Small intestine (tissue), 7 donors: ENCODE data around the gene TEAD1. TPM values are rescaled to one million over a fixed set of nuclear protein-coding genes. Genes with fewer than 3 reads are reported as not detected.

ENCODE experiments used
- DNase-seq, 2 donors: peaks; one replicate each; pipeline versions ENCODE4 v3.0.0 to v3.0.0-alpha.2; 2013
- FAIRE-seq: peaks from 2 replicates; lab custom pipeline; 2012; peaks lifted over from hg19 to GRCh38; lab: Jason Lieb, UNC
- H3K27ac ChIP-seq, 3 donors: one replicate each; pipeline ENCODE4 v1.5.1; 2013; ENCODE audit warnings: low read length in 2 of 3, mild to moderate bottlenecking in 2 of 3, control low read depth in 1 of 3, inconsistent platforms in 1 of 3, low read depth in 1 of 3, moderate library complexity in 1 of 3
- H3K27me3 ChIP-seq, 3 donors: one replicate each; pipeline ENCODE4 v1.6.1; 2013; ENCODE audit warnings: low read length in 3 of 3, inconsistent platforms in 1 of 3; ENCODE audit not compliant: control insufficient read depth in 3 of 3, insufficient read depth in 3 of 3
- H3K36me3 ChIP-seq, 3 donors: one replicate each; pipeline ENCODE4 v1.6.1; 2013; ENCODE audit warnings: low read length in 3 of 3, inconsistent platforms in 1 of 3, low read depth in 1 of 3, mild to moderate bottlenecking in 1 of 3, moderate library complexity in 1 of 3; ENCODE audit not compliant: control insufficient read depth in 3 of 3, insufficient read depth in 2 of 3
- H3K4me1 ChIP-seq, 3 donors: one replicate each; pipeline ENCODE4 v1.6.1; 2013; ENCODE audit warnings: low read length in 2 of 3, inconsistent platforms in 1 of 3, low read depth in 1 of 3, mild to moderate bottlenecking in 1 of 3, moderate library complexity in 1 of 3; ENCODE audit not compliant: control insufficient read depth in 3 of 3, insufficient read depth in 2 of 3
- H3K4me3 ChIP-seq, 3 donors: one replicate each; pipeline ENCODE4 v1.5.1; 2013; ENCODE audit warnings: low read length in 3 of 3, control low read depth in 1 of 3, inconsistent platforms in 1 of 3, low read depth in 1 of 3, mild to moderate bottlenecking in 1 of 3, moderate library complexity in 1 of 3
- H3K9me3 ChIP-seq, 2 donors: one replicate each; pipeline ENCODE4 v1.6.1; 2013; ENCODE audit warnings: low read depth in 1 of 2, low read length in 1 of 2; ENCODE audit not compliant: control insufficient read depth in 2 of 2, insufficient read depth in 1 of 2
- WGBS, 3 donors: extraction: QIAGEN DNeasy Blood & Tissue Kit; methylation state at CpG; one replicate each; pipeline ENCODE4 v1.1.7; 2013; 5-methylcytosine and 5-hydroxymethylcytosine counted together
- polyA plus RNA-seq, 4 donors: library from polyadenylated mRNA; stranded (reverse) in 3 of 4; unstranded in 1 of 4; fragments of 200-250 nt in 3 of 4; fragments of 120-200 nt in 1 of 4; gene quantifications; one replicate each; pipeline versions ENCODE4 v1.2.1 to v1.2.3, GENCODE V29; 2013
- donor health status: healthy with polysubstance abuse.
- donor health status: control.
- donor health status: control.
- donor health status: Bipolar disorder and iron deficiency.
- donor health status: healthy.

Gene TEAD1
- polyA plus RNA-seq, 4 donors, result 3.2 to 29.3 (median 7.6) TPM

DNA sequence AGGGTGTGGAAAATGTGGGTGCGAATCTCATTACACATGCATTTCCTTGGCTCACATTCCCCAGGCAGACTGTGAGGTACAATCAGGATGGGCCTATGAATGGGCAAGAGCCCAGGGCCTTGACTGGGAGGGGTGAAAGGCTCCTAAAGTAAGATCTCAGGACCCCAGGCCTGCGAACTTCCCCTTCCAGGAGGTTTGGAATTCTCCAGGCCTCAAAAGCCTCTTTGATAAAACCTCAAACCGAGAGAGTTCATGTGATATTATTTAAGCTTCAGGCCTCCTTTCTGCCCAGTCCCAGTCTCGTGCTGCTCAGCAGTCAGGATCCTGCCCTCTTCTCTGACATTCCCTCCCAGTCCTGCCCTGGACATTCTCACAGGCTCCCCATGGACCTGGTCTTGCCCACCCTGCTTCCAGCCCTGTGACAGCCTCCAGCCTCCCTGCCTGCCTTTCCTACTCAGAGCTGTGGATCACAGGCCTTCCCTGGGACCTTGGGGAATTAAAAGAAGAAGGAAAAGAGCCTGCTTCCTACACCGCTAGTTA, 37.3 kb upstream of the TEAD1 start:
- FAIRE-seq, result no peak
- no peak for DNase-seq
- H3K27me3 ChIP-seq, result no peaks in the 10 kb centered on the region
- no peaks in the 10 kb centered on the region for H3K36me3 ChIP-seq
- 71 to 89% (median 87%) methylated on average over 5 of the region's 5 CpGs for WGBS, 3 donors
- no peaks in the 10 kb centered on the region for H3K4me1 ChIP-seq
- no peak overlapping the region for H3K4me3 ChIP-seq
- no peak overlapping the region for H3K27ac ChIP-seq
- H3K9me3 ChIP-seq, result no peaks in the 10 kb centered on the region

DNA sequence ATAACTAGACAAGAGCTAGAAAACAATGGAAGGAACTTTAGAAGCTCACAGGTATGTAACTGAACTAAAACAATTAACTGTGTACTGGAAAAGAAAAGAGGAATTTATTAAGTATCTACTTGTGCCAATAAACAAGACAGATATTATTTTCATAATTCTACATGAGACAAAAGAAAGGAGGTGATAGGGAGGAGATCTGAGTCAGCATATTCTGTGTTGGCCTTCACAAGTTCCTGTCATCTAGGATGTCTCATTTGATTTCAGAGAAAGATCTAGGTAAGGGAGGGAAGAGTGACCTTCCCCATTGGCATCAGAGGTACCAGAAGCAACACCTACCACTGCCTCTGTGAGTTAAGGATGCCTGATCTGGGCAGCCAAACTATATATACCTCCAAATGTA, 34.8 kb upstream of the TEAD1 start:
- no peaks in the 10 kb centered on the region for H3K4me1 ChIP-seq
- H3K27me3 ChIP-seq, result no peaks in the 10 kb centered on the region
- H3K27ac ChIP-seq, result no peak overlapping the region
- no peak for FAIRE-seq
- H3K9me3 ChIP-seq, result no peaks in the 10 kb centered on the region
- no peak for DNase-seq
- H3K4me3 ChIP-seq, result no peak overlapping the region
- no peaks in the 10 kb centered on the region for H3K36me3 ChIP-seq

DNA sequence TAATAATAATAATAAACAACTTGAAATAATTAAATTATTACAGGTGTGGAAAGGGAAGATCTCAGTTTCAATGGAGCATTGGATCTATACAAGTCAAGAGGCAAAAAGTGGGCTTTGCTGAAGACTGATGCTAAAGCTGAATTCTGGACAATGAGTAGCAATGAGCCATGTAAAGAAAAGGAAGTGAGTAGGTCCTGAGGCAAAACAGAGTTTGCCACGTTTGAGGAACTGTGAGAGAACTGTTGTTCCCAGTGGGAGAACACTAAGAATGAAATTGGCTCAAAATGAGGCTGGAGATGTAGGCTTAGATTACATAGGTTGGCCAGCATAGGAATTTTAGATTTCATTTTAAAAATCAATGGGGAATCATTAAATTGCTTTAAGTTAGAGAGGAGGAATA, 33.9 kb upstream of the TEAD1 start:
- H3K4me1 ChIP-seq, result no peaks in the 10 kb centered on the region
- no peak for FAIRE-seq
- WGBS, 3 donors, result 0 to 52% (median 34%) methylated on average over 1 of the region's 1 CpG
- no peak overlapping the region for H3K27ac ChIP-seq
- H3K36me3 ChIP-seq, result no peaks in the 10 kb centered on the region
- H3K27me3 ChIP-seq, result no peaks in the 10 kb centered on the region
- no peak overlapping the region for H3K4me3 ChIP-seq
- no peak for DNase-seq
- no peaks in the 10 kb centered on the region for H3K9me3 ChIP-seq

DNA sequence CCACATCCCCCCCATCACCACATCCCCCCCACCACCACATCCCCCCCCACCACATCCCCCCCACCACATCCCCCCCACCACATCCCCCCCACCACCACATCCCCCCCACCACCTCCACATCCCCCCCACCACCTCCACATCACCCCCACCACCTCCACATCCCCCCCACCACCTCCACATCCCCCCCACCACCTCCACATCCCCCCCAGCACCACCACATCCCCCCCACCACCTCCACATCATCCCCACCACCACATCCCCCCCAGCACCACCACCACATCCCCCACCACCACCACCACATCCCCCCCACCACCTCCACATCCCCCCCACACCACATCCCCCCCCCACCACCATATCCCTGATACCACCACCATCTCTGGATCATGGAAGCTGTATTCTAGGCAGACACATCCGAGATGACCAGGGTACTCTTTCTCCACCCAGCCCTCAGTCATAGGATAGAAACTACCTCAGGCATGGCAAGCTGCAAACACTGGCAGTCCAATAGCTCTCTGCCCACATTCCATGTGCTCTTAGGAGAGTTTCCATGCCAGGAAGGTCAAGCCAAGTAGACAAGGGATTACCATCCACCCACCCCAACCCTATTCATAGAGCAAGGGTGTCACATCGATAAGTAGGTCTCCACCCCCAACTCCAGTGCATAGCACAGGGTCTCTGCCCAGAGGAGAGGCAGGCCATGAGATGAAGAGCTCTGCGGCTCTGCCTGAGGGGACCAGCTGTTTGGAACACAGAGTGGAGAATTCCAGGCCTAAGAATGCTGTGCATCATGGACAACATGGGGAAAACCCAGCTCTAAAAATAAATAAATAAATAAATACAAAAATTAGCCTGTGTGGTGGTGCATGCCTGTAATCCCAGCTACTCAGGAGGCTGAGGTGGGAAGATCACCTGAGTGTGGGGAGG, 33.0 kb upstream of the TEAD1 start:
- H3K27ac ChIP-seq, result no peak overlapping the region
- H3K4me1 ChIP-seq, result no peaks in the 10 kb centered on the region
- 87 to 92% (median 92%) methylated on average over 3 of the region's 3 CpGs for WGBS, 3 donors
- no peaks in the 10 kb centered on the region for H3K9me3 ChIP-seq
- H3K27me3 ChIP-seq, result no peaks in the 10 kb centered on the region
- FAIRE-seq, result no peak
- no peak overlapping the region for H3K4me3 ChIP-seq
- no peaks in the 10 kb centered on the region for H3K36me3 ChIP-seq
- no peak for DNase-seq

DNA sequence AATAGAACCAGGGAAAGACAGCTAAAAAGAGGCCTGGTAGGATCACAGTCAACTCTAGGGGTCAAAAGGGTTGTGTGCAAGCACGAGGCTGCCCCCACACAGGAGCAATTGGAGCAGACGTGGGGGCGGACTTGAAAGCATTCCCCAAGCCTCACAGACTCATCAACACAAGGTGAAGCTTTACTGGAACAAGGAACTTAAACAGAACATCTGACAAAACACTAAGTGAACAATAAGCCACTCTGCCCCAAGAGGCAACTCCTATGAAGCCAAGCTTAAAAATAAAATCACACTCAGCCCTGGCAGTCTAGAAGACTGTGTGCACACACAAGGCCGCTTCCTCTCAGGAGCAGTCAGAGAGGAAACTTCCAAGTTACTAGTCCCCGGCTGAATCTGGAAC, 32.2 kb upstream of the TEAD1 start:
- Histone ChIP-seq H3K4me1 (no peaks in the 10 kb centered on the region), H3K9me3 (no peaks in the 10 kb centered on the region), H3K27ac (no peak overlapping the region), H3K4me3 (no peak overlapping the region), H3K36me3 (no peaks in the 10 kb centered on the region), H3K27me3 (no peaks in the 10 kb centered on the region)
- FAIRE-seq (no peak), DNase-seq (no peak)
- WGBS, 3 donors, result 62 to 72% (median 70%) methylated on average over 5 of the region's 5 CpGs

DNA sequence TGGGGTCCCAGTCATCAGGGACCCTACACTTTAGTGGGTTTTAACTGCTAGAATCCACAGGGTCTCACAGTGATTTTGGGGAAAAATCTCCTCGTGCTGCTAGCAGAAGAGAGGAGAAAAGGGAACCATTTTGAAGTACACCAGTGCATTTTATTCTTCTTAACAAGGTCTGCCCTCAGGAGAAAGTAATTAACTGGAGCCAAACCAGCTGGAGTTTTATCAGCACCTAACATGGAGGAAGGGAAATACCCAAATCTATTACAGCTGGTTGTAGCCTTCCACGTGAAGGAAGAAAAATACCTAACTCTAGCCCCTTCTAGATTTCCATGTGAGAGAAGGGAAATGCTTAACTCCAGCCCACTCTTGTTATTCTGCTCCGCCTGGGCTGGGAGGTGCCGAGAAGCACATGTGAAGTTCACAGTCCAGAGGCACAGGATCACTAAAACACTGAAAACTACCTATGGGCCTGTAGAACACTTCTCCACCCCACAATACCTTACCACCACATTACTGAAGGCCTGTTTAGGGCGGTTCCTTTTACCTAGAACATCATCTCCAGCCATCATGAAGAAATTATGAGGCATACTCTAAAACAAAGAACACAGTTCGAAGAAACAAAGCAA, 31.3 kb upstream of the TEAD1 start:
- Histone ChIP-seq H3K27me3 (no peaks in the 10 kb centered on the region), H3K4me1 (no peaks in the 10 kb centered on the region), H3K4me3 (no peak overlapping the region), H3K9me3 (no peaks in the 10 kb centered on the region), H3K27ac (no peak overlapping the region), H3K36me3 (no peaks in the 10 kb centered on the region)
- FAIRE-seq, result no peak
- no peak for DNase-seq
- 70 to 85% (median 74%) methylated on average over 6 of the region's 6 CpGs for WGBS, 3 donors

DNA sequence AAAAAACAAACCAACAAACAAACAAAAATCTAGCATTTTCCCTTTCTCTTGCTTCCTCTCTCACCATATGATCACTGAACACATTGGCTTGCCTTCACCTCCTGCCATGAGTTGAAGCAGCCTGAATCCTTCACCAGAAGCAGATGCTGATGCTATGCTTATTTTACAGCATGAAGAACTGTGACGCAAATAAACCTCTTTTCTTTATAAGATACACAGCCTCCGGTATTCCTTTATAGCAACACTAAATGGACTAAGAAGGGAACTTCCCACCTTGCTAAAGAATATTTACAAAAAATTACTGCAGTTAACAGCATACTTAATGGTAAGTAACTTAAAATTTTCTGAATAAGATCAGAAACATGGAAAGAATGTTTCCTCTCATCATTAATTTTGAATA, 27.7 kb upstream of the TEAD1 start:
- FAIRE-seq, result no peak
- Histone ChIP-seq H3K27ac (no peak overlapping the region), H3K9me3 (no peaks in the 10 kb centered on the region), H3K36me3 (no peaks in the 10 kb centered on the region), H3K4me3 (no peak overlapping the region), H3K27me3 (no peaks in the 10 kb centered on the region), H3K4me1 (no peaks in the 10 kb centered on the region)
- DNase-seq, result no peak
- 94 to 100% (median 94%) methylated on average over 2 of the region's 2 CpGs for WGBS, 3 donors

DNA sequence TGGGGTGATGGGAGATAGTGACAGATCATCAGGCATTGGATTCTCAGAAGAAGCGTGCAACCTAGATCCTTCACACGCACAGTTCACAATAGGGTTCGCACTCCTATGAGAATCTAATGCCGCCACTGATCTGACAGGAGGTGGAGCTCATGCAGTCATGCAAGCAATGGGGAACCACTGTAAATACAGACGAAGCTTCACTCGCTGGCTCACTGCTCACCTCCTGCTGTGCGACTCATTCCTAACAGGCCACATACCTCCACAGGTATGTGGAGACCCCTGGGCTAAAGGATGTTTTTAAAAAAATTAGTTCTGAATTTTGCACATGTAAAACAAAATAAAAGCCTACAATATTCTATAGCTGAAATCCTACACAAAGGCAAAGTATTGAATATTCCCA, 20.5 kb upstream of the TEAD1 start:
- Histone ChIP-seq H3K4me3 (no peak overlapping the region), H3K27ac (no peak overlapping the region), H3K27me3 (no peaks in the 10 kb centered on the region), H3K36me3 (no peaks in the 10 kb centered on the region), H3K9me3 (peaks cover 0 to 6% of the 10 kb centered on the region in 2 donors), H3K4me1 (no peaks in the 10 kb centered on the region)
- DNase-seq (no peak), FAIRE-seq (no peak)
- WGBS, 3 donors, result 86 to 92% (median 88%) methylated on average over 7 of the region's 7 CpGs
